ENCODE results near the gene UBE2D2.
"Not testable (repeated sequence)": the region's sequence is repeated elsewhere in the genome, so short reads cannot be mapped to it uniquely, and the experiment has no call there.

UBE2D2 gene

GRCh38 chr5:139584137-139584536, 23.0 kb downstream of the UBE2D2 start:
- no peak for DNase-seq (ENCODE audit: low read depth)

- DNase-seq (ENCODE audit: low read depth): not testable (repeated sequence)
Observed at GRCh38 chr5:139588116-139588515, 27.0 kb downstream of the UBE2D2 start.

GRCh38 chr5:139588962-139589361, 27.8 kb downstream of the UBE2D2 start:
- no peak for DNase-seq (ENCODE audit: low read depth)

GRCh38 chr5:139592289-139592688, 31.1 kb downstream of the UBE2D2 start:
- DNase-seq (ENCODE audit: low read depth): no peak

GRCh38 chr5:139593076-139593475, 31.9 kb downstream of the UBE2D2 start:
- not testable (repeated sequence) for DNase-seq (ENCODE audit: low read depth)

- DNase-seq (ENCODE audit: low read depth): no peak
Observed at GRCh38 chr5:139593716-139594319, 32.7 kb downstream of the UBE2D2 start.

GRCh38 chr5:139597134-139597533, 36.0 kb downstream of the UBE2D2 start:
- no peak for DNase-seq (ENCODE audit: low read depth)

GRCh38 chr5:139598601-139598965, 37.4 kb downstream of the UBE2D2 start:
- DNase-seq (ENCODE audit: low read depth): not testable (repeated sequence)

- no peak for DNase-seq (ENCODE audit: low read depth)
Observed at GRCh38 chr5:139600336-139600949, 39.3 kb downstream of the UBE2D2 start.

GRCh38 chr5:139601429-139601828, 40.3 kb downstream of the UBE2D2 start:
- no peak for DNase-seq (ENCODE audit: low read depth)

- DNase-seq (ENCODE audit: low read depth): not testable (repeated sequence)
Observed at GRCh38 chr5:139601948-139602347, 40.8 kb downstream of the UBE2D2 start.

- no peak for DNase-seq (ENCODE audit: low read depth)
Observed at GRCh38 chr5:139605887-139606286, 44.7 kb downstream of the UBE2D2 start.

- DNase-seq (ENCODE audit: low read depth): no peak
Observed at GRCh38 chr5:139611703-139612584, 50.8 kb downstream of the UBE2D2 start.

- no peak for DNase-seq (ENCODE audit: low read depth)
Observed at GRCh38 chr5:139619861-139620260, 58.7 kb downstream of the UBE2D2 start.

- not testable (repeated sequence) for DNase-seq (ENCODE audit: low read depth)
Observed at GRCh38 chr5:139625398-139625797, 64.3 kb downstream of the UBE2D2 start.

GRCh38 chr5:139630855-139631254, 69.7 kb downstream of the UBE2D2 start:
- no peak for DNase-seq (ENCODE audit: low read depth)

GRCh38 chr5:139631520-139632165, 70.5 kb downstream of the UBE2D2 start:
- DNase-seq (ENCODE audit: low read depth): no peak

- DNase-seq (ENCODE audit: low read depth): peak; percentile 54
Observed at GRCh38 chr5:139633295-139634027, 72.3 kb downstream of the UBE2D2 start.

- no peak for DNase-seq (ENCODE audit: low read depth)
Observed at GRCh38 chr5:139634028-139634325, 72.8 kb downstream of the UBE2D2 start.

GRCh38 chr5:139634541-139634940, 73.4 kb downstream of the UBE2D2 start:
- DNase-seq (ENCODE audit: low read depth): no peak

GRCh38 chr5:139635191-139635590, 74.1 kb downstream of the UBE2D2 start:
- DNase-seq (ENCODE audit: low read depth): no peak

GRCh38 chr5:139635606-139636206, 74.6 kb downstream of the UBE2D2 start:
- peak; percentile 94 for DNase-seq (ENCODE audit: low read depth)

Data from GM04504 (cell line).